Kidney epithelial cell (primary cell): ENCODE measurements around the gene ZNF263. TPM values are rescaled to one million over a fixed set of nuclear protein-coding genes. Genes with fewer than 3 reads are reported as not detected.

Experiments used
- DNase-seq: peaks from one replicate; pipeline ENCODE4 v3.0.0-alpha.2; 2010; ENCODE audit warnings: low read depth
- H3K27me3 ChIP-seq: 2 replicates; pipeline ENCODE4 v1.6.0; 2011; ENCODE audit warnings: low read length; ENCODE audit not compliant: control insufficient read depth, insufficient read depth
- H3K36me3 ChIP-seq: 2 replicates; pipeline ENCODE4 v1.5.1; 2011; ENCODE audit warnings: low read length; ENCODE audit not compliant: control insufficient read depth, insufficient read depth
- H3K4me3 ChIP-seq: 2 replicates; pipeline ENCODE4 v1.5.1; 2011; ENCODE audit warnings: low read depth, mild to moderate bottlenecking, control low read depth, low read length
- total RNA-seq: library from RNA; depleted of rRNA; stranded (reverse); fragments of >200 nt; gene quantifications from 2 replicates; pipeline ENCODE4 v1.2.3, GENCODE V29; 2015
- TF ChIP-seq, protein P1 (sequence below): IDR thresholded peaks from 2 replicates; pipeline ENCODE4 v1.5.1; 2011; ENCODE audit warnings: mild to moderate bottlenecking, moderate library complexity, low read length, control low read depth, inconsistent platforms; ENCODE audit not compliant: insufficient read depth, poor library complexity, severe bottlenecking

The ZNF263 gene
- total RNA-seq, 1 donor from 2014 or later: 44.5 TPM

DNA sequence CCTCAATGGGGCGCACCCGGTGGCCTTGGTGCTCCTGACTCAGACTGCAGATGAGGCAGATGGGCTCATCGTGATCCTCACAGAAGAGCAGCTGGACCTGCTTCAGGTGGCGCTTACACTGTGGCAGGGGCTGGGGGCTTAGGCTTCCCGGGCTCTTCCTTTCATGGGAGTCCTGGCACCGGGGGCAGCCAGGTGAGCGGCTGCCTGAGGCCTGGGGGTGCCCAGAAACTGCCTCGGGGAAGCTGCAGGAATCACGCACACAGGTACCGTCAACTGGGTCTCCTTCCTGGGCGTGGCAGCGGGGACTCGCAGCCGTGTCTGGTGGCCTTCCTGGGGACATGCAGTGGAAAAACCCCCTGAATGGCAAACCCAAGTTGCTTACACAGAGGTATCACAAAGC is 33.8 kb upstream of the ZNF263 start:
- Histone ChIP-seq H3K4me3 (no peak overlapping the region), H3K27me3 (peaks cover 2% of the 10 kb centered on the region), H3K36me3 (no peaks in the 10 kb centered on the region)
- TF ChIP-seq, protein P1, sequence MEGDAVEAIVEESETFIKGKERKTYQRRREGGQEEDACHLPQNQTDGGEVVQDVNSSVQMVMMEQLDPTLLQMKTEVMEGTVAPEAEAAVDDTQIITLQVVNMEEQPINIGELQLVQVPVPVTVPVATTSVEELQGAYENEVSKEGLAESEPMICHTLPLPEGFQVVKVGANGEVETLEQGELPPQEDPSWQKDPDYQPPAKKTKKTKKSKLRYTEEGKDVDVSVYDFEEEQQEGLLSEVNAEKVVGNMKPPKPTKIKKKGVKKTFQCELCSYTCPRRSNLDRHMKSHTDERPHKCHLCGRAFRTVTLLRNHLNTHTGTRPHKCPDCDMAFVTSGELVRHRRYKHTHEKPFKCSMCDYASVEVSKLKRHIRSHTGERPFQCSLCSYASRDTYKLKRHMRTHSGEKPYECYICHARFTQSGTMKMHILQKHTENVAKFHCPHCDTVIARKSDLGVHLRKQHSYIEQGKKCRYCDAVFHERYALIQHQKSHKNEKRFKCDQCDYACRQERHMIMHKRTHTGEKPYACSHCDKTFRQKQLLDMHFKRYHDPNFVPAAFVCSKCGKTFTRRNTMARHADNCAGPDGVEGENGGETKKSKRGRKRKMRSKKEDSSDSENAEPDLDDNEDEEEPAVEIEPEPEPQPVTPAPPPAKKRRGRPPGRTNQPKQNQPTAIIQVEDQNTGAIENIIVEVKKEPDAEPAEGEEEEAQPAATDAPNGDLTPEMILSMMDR: no peak
- no peak for DNase-seq

DNA sequence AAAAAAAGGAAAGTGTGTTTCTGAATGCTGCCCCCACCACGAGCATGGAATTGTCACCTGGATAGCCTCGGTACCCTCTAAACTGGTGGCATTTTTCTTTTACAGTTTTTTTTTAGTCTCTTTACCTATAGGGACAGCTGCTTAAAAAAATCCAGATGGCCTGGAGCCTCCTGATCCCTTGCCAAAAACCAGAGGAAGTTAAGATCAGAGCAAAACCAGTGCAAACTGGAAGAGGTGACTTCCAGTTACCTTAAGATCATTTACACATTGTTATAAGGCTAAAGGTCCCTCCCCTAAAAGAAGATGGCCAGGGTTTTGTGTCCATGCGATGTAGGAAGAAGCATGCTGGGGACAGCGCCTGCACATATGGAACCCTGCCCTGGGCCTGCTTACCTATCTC is 30.3 kb upstream of the ZNF263 start:
- no peak overlapping the region for H3K4me3 ChIP-seq
- no peak for DNase-seq
- TF ChIP-seq, protein P1: no peak
- peaks cover 2% of the 10 kb centered on the region for H3K27me3 ChIP-seq
- H3K36me3 ChIP-seq: no peaks in the 10 kb centered on the region

DNA sequence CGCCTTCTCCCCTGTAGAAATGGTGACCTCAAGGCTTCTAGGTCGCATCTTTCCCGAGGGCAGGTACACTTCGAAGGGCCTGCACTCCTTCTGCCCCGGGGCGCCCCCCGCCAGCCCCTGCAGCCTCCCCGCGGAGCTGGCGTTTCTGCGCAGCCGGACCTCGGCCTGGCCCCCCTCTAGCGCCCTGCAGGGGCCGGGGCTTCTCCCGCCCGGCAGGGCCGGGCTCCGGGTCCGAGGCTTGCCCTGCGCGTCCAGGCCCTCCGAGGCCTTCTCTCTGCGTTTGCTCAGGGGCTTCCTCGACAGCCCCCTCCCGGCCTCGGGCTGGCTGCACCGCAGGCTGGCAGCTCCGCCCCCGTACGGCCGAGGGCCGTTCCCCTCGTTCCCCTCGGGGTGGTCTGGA is 29.0 kb upstream of the ZNF263 start:
- Histone ChIP-seq H3K36me3 (no peaks in the 10 kb centered on the region), H3K27me3 (peaks cover 2% of the 10 kb centered on the region), H3K4me3 (no peak overlapping the region)
- DNase-seq: no peak
- TF ChIP-seq, protein P1: no peak

DNA sequence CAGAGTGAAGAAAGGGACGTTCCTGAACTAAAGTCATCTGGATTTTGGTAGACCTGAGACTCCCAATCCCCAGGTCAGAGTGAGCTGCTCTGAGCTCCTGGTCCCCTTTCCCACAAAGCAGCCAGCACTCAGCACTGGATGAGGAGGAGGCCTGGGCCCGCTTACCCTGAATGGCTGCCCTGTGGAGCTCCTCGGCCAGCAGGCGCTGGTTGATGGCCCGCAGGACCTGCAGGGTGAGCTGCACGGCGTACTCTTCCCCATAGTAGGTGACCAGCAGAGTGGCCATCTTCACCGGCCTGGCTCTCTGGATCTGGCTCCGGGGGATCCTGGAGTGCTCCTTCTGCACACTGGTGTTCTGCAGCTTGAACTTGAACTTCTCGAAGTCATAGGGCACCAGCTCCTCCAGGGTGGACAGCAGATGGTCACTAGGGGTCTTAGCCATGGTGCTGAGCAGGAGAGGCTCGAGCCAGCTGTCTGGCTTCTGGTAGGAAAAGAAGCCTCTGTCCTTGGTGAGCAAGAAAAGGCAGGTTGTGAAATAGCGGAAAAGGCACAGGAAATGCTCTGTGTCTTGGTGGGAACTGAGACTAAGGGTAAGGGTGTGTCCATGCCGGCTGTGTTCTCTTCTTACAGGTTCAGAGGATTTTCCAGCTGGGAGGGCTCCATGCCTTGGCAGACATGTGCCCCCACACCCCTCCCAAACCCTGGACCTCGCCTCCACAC is 27.0 kb upstream of the ZNF263 start, which contains the start of gene MEFV:
Gene MEFV (minus strand): TSS at position 488 of the 720 bp plus-strand sequence. CDS start 46 bp downstream, at position 442.
- TF ChIP-seq, protein P1: no peak
- no peak for DNase-seq
- Histone ChIP-seq H3K4me3 (no peak within 1 kb of the TSS), H3K36me3 (no peaks in the 10 kb centered on the region), H3K27me3 (peaks cover 2% of the 10 kb centered on the region)

DNA sequence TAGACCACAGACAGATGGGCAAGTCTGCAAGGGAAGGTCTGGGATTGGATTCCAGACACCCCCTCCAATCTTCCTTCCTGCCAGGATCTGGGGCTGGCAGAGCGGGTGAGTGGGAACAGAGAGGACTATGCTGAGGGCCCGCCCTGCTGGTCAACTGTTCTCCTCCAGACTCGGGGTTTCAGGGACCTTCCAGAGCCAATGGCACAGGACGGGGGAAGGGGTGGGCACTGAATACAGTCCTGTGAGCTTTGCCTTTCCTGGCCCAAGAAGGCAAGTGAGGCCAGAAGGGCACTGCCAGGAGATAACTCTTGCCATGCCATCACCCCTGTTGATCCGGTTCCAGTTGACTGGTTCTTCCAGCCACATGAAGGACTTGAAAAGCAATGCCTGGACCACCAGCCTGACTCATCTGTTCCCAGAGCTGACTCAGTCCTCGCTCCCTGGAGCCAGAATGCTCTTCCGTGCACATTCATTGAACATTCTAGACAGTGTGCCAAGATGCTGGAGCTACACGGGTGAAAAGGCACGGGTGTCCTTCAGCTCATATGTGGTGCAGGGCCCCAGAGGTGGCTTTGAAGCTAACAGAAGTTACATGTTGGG is 26.3 kb upstream of the ZNF263 start:
- Histone ChIP-seq H3K36me3 (no peaks in the 10 kb centered on the region), H3K4me3 (no peak overlapping the region), H3K27me3 (peaks cover 2% of the 10 kb centered on the region)
- DNase-seq: no peak
- TF ChIP-seq, protein P1: no peak
